ENCODE data around the gene AHCYL1. TPM values are rescaled to one million over a fixed set of nuclear protein-coding genes. Genes with fewer than 3 reads are reported as not detected.

Gene AHCYL1
- total RNA-seq, 2 donors from 2014 or later, result 60.1 to 80.8 TPM

DNA sequence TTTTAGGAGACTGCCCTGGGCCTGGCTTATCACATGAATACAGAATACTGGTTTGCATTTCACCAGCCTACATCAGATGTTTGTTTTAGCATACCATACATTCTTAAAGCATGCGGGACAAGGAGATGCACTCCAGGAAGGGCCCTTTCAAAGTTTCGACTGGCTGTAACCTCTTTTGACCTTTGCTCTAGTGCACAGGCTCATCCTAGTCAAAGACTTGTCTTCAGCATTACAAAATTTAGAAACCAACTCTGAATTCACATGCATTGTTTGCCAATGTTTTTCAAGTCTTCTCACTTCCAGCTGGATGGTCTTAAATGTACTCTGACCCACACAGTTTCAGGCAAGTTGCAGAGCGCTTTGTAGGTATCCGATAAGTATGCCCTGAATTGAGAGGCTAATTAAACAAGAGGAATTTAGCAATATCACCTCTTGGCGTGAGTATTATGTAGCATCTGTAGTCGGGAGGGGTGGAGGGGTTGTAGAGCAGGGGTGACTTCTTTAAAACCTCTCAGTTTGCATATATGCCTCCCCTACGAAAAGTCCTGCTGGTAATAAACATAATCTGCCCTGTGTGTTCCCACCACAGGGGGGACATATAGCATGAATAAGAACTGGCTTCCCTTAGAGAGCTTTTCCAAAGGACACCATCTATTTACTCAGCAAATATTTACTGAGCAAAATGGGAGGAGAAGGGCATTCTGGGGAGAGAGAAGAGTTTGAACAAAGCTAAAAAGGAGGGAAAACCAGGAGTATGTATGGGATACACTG lies 24.4 kb upstream of the AHCYL1 start:
- no peaks in the 10 kb centered on the region for H3K9me3 Mint-ChIP-seq
- H3K4me1 Mint-ChIP-seq, result no peaks in the 10 kb centered on the region
- no peak overlapping the region for H3K27ac Mint-ChIP-seq
- H3K27me3 Mint-ChIP-seq, result peaks cover 11% of the 10 kb centered on the region
- no peaks in the 10 kb centered on the region for H3K36me3 Mint-ChIP-seq (ENCODE audit: low read depth)
- no peak overlapping the region for H3K4me3 Mint-ChIP-seq
- ATAC-seq (replicated peaks), result no peak

DNA sequence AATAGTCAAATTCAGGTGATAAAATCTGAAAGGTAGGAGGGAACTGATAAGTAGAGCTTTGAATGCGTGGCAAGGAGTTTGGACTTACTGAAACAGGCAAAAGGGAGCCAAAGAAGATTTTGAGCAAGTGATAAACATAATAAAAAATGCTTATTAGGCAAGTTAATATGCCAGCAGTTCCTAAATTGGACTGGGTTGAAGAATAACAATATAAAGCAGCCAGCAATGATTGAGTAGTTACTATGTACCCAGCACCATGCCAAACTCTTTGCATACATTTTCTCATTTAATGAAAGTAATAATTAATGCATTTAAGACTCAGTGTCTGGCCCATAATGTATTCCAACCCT lies 23.8 kb upstream of the AHCYL1 start:
- no peak overlapping the region for H3K4me3 Mint-ChIP-seq
- no peaks in the 10 kb centered on the region for H3K36me3 Mint-ChIP-seq (ENCODE audit: low read depth)
- H3K27me3 Mint-ChIP-seq, result peaks cover 11% of the 10 kb centered on the region
- no peaks in the 10 kb centered on the region for H3K4me1 Mint-ChIP-seq
- H3K27ac Mint-ChIP-seq, result no peak overlapping the region
- no peaks in the 10 kb centered on the region for H3K9me3 Mint-ChIP-seq
- no peak for ATAC-seq (replicated peaks)

DNA sequence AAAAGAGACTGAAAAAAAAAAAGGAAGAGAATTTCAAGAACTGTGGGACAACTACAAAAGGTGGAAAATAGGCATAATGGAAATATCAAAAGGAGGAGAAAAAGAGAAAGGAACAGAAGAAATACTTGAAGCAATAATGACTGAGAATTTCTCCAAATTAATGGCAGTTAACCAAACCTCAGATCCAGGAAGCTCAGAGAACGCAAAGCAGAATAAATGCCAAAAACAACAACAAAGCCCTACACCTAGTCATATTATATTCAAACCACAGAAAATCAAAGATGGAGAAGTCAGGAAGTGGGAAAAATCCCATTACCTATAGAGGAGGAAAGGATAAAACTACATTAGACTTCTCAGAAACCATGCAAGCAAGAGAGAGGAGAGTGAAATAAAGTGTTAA lies 20.7 kb upstream of the AHCYL1 start:
- H3K4me1 Mint-ChIP-seq, result no peaks in the 10 kb centered on the region
- no peaks in the 10 kb centered on the region for H3K9me3 Mint-ChIP-seq
- H3K27ac Mint-ChIP-seq, result no peak overlapping the region
- ATAC-seq (replicated peaks), result no peak
- no peaks in the 10 kb centered on the region for H3K27me3 Mint-ChIP-seq
- H3K36me3 Mint-ChIP-seq (ENCODE audit: low read depth), result no peaks in the 10 kb centered on the region
- no peak overlapping the region for H3K4me3 Mint-ChIP-seq

DNA sequence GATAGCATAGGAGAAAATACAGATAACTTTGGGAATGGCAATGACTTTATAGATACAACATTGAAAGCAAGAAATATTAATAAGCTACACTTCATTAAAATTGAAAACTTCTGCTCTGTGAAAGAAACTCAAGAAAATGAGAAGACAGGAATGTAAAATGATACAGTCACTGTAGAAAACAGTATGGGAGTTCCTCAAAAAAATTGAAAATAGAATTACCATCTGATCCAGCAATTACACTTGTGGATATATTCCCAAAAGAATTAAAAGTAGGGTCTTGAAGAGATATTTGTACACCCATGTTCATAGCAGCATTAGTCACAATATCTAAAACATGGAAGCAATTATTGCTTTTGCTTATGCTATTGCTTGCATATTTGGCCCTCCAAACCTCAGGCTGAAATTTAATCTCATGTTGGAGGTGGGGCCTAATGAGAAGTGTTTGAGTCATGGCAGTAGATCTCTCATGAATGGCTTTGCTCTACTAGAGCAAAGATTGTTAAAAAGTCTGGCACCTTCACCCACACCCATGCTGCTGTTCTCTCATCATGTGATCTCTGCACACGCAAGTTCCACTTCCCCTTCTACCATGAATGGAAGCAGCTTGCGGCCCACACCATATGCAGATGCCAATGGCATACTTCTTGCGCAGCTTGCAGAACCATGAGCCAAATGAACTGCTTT lies 15.3 kb upstream of the AHCYL1 start:
- Mint-ChIP-seq H3K36me3 (ENCODE audit: low read depth) (no peaks in the 10 kb centered on the region), H3K4me3 (no peak overlapping the region)

DNA sequence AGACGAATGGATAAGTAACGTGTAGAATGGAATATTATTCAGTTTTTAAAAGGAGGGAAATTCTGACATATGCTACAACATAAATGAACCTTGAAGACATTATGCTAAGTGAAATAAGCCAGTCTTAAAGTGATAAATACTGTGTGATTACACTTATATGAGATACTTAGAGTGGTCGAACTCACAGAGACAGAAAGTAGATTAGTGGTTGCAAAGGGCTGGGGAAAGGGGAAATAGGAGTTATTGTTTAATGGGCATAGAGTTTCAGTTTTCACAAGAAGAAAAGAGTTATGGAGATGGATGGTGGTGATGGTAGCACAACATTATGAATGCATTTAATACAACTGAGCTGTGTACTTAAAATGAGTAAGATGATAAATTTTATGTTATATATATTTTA lies 14.7 kb upstream of the AHCYL1 start:
- ATAC-seq (replicated peaks), result no peak
- H3K27ac Mint-ChIP-seq, result no peak overlapping the region
- H3K9me3 Mint-ChIP-seq, result no peaks in the 10 kb centered on the region
- no peaks in the 10 kb centered on the region for H3K36me3 Mint-ChIP-seq (ENCODE audit: low read depth)
- no peaks in the 10 kb centered on the region for H3K27me3 Mint-ChIP-seq
- H3K4me1 Mint-ChIP-seq, result no peaks in the 10 kb centered on the region
- no peak overlapping the region for H3K4me3 Mint-ChIP-seq

More for the DNA sequence above, 15.3 kb upstream of the AHCYL1 start:
- H3K27ac Mint-ChIP-seq, result no peak overlapping the region
- no peaks in the 10 kb centered on the region for H3K4me1 Mint-ChIP-seq
- H3K9me3 Mint-ChIP-seq, result no peaks in the 10 kb centered on the region
- no peak for ATAC-seq (replicated peaks)
- H3K27me3 Mint-ChIP-seq, result no peaks in the 10 kb centered on the region

DNA sequence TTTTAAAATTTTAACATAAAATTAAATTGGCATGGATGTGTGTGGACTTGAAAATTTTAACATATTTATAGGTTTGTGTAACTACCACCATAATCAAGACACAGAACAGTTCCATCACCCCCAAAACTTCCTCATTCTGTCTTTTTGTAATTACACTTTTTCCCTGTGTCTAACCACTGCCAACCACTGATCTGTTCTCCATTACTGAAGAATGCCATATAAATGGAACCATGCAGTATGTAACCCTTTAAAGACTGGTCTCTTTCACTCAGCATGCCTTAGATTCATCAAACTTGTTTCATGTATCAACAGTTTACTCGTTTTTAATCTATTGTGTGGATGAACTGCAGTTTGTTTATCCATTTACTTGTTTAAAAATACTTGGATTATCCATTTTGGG lies 13.0 kb upstream of the AHCYL1 start:
- H3K27me3 Mint-ChIP-seq, result peaks cover 4% of the 10 kb centered on the region
- no peak overlapping the region for H3K27ac Mint-ChIP-seq
- H3K36me3 Mint-ChIP-seq (ENCODE audit: low read depth), result no peaks in the 10 kb centered on the region
- ATAC-seq (replicated peaks), result no peak
- H3K4me3 Mint-ChIP-seq, result no peak overlapping the region
- no peaks in the 10 kb centered on the region for H3K9me3 Mint-ChIP-seq
- H3K4me1 Mint-ChIP-seq, result no peaks in the 10 kb centered on the region

DNA sequence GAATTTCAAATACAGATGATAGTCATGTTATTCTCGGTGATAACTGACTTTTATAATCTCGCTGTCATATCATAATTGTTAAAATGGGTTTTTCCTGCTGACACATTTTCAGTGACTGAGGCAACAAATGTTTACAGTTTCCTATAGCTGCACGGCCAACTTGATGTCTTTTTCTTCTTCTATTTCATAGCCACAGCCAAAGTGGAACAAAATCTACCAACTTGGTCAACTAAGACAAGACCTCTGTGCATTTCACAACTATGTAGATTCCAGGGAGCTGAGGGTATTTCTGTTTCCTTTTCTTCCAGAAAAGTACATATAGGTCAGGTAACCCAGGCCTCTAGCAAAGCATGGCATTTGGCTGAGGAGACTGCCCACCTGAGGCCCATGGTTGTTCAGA lies 10.4 kb upstream of the AHCYL1 start:
- peaks cover 12% of the 10 kb centered on the region for H3K27me3 Mint-ChIP-seq
- H3K9me3 Mint-ChIP-seq, result no peaks in the 10 kb centered on the region
- ATAC-seq (replicated peaks), result no peak
- H3K4me3 Mint-ChIP-seq, result no peak overlapping the region
- no peak overlapping the region for H3K27ac Mint-ChIP-seq
- H3K4me1 Mint-ChIP-seq, result no peaks in the 10 kb centered on the region
- no peaks in the 10 kb centered on the region for H3K36me3 Mint-ChIP-seq (ENCODE audit: low read depth)

DNA sequence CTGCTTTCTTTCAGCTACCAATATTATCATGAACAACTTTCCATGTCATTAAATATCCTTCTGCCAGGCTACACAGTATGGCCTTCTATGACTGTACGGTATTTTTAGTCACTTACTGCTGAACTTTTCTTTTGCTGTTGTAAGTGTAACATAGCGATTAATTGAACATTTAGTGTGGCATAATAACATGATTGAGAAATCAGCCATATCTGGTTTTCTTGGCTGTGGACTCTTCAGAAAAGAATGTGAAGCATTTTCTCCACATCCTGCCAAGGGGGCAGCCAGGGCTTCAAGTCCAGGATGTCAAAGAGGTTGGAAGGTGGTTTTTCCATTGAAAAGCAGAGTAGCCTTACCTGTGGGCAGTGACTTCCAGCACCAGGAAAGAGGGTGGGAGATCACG lies 8.8 kb upstream of the AHCYL1 start:
- no peaks in the 10 kb centered on the region for H3K4me1 Mint-ChIP-seq
- H3K4me3 Mint-ChIP-seq, result no peak overlapping the region
- H3K36me3 Mint-ChIP-seq (ENCODE audit: low read depth), result no peaks in the 10 kb centered on the region
- H3K27ac Mint-ChIP-seq, result no peak overlapping the region
- no peak for ATAC-seq (replicated peaks)
- peaks cover 12% of the 10 kb centered on the region for H3K27me3 Mint-ChIP-seq
- H3K9me3 Mint-ChIP-seq, result no peaks in the 10 kb centered on the region

DNA sequence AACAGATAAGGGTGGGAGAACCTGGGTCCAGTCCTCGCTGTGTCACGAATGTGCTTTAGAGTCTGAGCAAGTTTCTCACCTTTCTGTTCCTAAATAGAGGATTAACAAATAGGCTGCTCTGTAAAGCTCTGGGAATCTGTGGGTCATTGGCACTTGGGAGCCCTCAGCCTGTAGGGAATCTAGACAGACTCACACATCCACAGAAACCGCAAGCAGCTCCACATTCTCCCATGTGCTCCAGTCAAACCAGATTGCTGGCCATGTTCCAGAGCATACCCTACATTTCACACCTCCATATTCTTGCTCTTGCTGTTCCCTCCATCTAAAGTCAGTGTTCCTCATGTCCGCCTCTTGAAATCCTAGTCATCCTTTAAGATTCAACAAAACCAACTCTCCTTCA lies 7.8 kb upstream of the AHCYL1 start:
- no peaks in the 10 kb centered on the region for H3K9me3 Mint-ChIP-seq
- no peaks in the 10 kb centered on the region for H3K4me1 Mint-ChIP-seq
- no peaks in the 10 kb centered on the region for H3K36me3 Mint-ChIP-seq (ENCODE audit: low read depth)
- no peak overlapping the region for H3K27ac Mint-ChIP-seq
- no peak overlapping the region for H3K4me3 Mint-ChIP-seq
- peaks cover 12% of the 10 kb centered on the region for H3K27me3 Mint-ChIP-seq
- ATAC-seq (replicated peaks), result no peak

DNA sequence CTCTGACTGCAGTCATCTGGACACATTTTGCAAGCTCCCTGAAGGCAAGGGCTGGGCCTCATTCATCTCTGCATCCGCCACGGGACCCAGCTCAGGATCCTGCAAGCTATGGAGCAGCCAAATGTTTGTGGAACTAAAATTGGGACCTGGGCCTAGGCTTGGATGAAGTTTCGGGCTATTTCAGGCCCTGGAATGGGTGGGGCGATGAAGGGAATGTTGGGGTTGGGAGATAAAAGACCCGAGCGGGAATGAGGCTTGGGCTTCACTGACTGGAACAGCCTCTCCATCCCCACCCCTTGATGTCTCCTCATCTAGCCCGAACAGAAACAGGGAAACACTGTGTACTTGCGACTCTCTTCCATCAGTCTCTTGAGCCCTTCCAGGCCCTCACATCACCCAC lies 7.3 kb upstream of the AHCYL1 start:
- H3K27me3 Mint-ChIP-seq, result peaks cover 12% of the 10 kb centered on the region
- no peaks in the 10 kb centered on the region for H3K36me3 Mint-ChIP-seq (ENCODE audit: low read depth)
- no peak for ATAC-seq (replicated peaks)
- H3K4me3 Mint-ChIP-seq, result no peak overlapping the region
- no peak overlapping the region for H3K27ac Mint-ChIP-seq
- H3K9me3 Mint-ChIP-seq, result no peaks in the 10 kb centered on the region
- no peaks in the 10 kb centered on the region for H3K4me1 Mint-ChIP-seq

DNA sequence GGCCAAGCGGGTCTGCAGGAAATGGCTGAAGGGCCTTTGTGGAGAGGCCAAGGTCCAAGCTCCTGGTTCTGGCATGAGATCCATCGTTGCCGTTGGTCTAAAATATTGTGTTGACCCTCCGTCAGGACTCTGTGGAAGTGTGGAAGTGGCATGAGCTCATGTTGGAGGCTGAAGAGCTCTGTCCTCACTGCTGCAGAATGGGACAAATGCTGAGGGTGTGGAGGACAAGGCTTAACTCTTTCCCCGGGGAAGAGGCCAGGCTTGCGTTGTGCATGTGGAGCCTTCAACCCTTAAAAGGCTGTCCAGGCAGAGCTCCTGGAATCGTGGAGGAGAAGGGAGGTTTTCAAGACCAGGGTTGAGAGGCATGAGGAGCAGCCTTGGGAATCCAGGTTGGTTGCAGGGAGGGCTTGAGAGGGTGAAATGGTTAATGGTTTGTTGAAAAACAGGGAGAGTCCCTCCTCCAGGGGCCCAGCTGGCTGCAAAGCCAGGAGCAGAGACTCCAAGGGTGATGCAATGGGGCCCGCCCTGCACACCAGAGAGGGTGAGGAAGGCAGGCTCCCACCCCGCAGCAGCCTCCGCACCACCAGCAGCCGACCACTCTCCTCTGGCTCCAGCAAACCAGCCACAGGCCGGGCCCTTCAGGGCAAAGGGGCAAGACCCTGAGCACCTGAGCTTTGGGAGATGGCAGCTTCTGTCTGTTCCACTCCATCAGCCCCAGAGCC lies 6.7 kb upstream of the AHCYL1 start:
- Mint-ChIP-seq H3K27ac (no peak overlapping the region), H3K4me3 (no peak overlapping the region), H3K27me3 (peaks cover 12% of the 10 kb centered on the region), H3K9me3 (no peaks in the 10 kb centered on the region), H3K36me3 (ENCODE audit: low read depth) (no peaks in the 10 kb centered on the region), H3K4me1 (no peaks in the 10 kb centered on the region)
- no peak for ATAC-seq (replicated peaks)

DNA sequence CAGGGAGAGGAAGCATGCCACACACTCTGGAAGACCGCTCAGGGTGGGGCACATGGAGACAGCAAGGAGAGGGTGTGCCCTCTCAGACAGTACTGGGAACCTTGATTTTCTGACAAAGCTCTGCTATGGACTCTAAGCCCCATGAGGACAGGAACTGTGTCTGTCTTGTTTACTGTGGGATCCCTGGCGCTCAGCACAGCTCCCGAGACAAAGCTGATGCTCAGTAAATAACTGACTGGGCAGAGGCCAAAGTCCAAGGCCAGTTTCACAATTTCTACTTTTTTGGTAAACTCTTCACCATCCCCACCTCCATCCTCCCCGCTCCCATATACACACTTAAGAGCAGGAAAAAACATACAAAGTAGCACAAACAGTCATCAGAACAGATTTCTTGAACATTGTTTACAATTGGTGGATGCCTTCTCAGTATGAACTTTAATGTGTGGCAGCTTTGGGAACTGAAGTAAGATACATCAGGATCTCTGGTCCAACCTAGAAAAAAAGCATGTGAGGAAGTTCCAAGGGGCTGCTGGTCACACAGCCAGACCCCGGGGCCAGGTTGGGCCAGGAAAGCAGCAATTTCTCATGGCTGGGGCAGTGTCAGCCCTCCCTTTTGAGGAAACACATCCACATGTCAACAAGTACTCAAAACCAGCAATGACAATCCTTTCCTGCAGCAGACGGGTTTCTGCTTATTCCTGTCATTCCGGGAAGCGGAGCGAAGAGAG lies 5.6 kb upstream of the AHCYL1 start:
- Mint-ChIP-seq H3K27me3 (peaks cover 12% of the 10 kb centered on the region), H3K4me1 (no peaks in the 10 kb centered on the region), H3K27ac (no peak overlapping the region), H3K9me3 (no peaks in the 10 kb centered on the region), H3K36me3 (ENCODE audit: low read depth) (no peaks in the 10 kb centered on the region), H3K4me3 (no peak overlapping the region)
- ATAC-seq (replicated peaks), result no peak

DNA sequence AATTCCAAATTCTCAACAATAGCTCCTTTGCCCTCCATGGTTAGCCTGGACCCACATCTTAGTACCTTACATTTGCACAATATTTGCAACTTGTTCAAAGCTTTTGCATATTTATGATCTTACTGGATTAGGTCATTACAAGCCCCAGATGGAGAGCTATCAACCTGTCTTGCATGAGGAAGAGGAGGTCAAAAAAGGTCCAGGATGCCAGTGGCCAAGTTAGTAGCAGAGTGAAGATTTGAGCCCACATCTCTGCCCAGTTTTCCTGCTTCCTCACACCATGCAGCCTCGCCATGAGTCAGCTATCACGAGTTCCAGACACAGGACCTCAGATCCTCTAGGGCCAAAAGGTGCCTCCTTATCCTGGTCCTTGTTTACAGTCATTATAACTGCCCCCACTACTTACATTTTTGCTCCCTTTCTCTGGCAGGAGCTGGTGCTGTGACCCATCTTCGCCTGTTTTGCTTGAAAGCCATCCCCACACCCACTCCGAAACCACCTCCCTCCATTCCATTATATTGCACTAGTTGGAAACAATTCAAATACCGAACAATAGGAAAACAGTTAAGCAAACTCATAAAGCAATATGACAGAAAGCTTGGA lies 5.0 kb upstream of the AHCYL1 start:
- Mint-ChIP-seq H3K4me3 (no peak overlapping the region), H3K27me3 (peaks cover 12% of the 10 kb centered on the region), H3K36me3 (ENCODE audit: low read depth) (peaks cover 2% of the 10 kb centered on the region), H3K27ac (no peak overlapping the region), H3K4me1 (no peaks in the 10 kb centered on the region), H3K9me3 (no peaks in the 10 kb centered on the region)
- no peak for ATAC-seq (replicated peaks)

DNA sequence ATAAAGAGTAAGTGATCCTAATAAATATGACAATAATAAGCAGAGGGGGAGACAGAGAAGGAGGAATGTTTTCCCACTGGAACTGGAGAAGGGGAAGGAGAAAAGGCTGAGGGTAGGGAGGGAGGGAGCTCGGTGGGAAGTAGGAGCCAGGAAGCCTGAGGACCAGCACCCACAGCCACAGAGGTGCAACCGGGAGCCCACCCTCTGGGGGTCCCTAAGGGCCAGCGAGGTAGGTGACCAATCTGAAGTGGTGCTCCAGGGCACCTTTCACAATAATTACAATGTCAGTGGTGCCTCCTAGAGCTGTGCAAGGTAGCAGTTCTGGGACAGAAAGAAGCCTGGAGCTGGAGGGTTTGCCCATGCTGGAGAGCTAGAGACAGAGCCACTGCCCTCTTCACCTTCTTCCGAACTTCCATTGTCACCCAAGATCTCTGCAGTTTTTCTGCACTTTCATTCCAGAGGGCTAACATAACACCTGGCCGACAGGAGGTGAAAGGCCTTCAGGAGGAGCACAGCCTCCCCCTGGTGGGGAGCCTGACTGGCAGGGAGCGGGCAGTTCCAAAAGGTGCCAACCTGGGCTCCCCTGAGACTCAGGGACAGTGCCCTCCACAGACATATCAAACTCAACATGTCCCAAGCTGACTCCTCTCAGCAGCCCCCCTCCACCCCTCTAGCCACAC lies 4.1 kb upstream of the AHCYL1 start:
- Mint-ChIP-seq H3K27me3 (peaks cover 12% of the 10 kb centered on the region), H3K27ac (peak overlapping the region; percentile 43), H3K36me3 (ENCODE audit: low read depth) (peaks cover 9% of the 10 kb centered on the region), H3K9me3 (no peaks in the 10 kb centered on the region), H3K4me3 (no peak overlapping the region), H3K4me1 (peaks cover under 1% of the 10 kb centered on the region)
- no peak for ATAC-seq (replicated peaks)
